Nephron (organoid): ENCODE results near the gene RBM12.

Experiments used
- H3K27ac Mint-ChIP-seq, 3 experiments: 2 replicates each; pipeline ENCODE4 v1.8.0; 2020; ENCODE audit warnings: mixed read lengths in 3 of 3, mild to moderate bottlenecking in 2 of 3, moderate library complexity in 1 of 3
- H3K27me3 Mint-ChIP-seq: 2 replicates; pipeline ENCODE4 v1.8.0; 2021; ENCODE audit warnings: low read depth, mild to moderate bottlenecking, moderate library complexity, mixed read lengths
- H3K36me3 Mint-ChIP-seq: 2 replicates; pipeline ENCODE4 v1.8.0; 2020; ENCODE audit warnings: low read depth, mixed read lengths
- H3K4me1 Mint-ChIP-seq: 2 replicates; pipeline ENCODE4 v1.8.0; 2020; ENCODE audit warnings: mixed read lengths
- H3K4me3 Mint-ChIP-seq, 3 experiments: 2 replicates each; pipeline ENCODE4 v1.8.0; 2020; ENCODE audit warnings: mild to moderate bottlenecking in 3 of 3, mixed read lengths in 3 of 3, moderate library complexity in 2 of 3
- H3K9me3 Mint-ChIP-seq: 2 replicates; pipeline ENCODE4 v1.8.0; 2020; ENCODE audit warnings: mixed read lengths
- CTCF ChIP-seq, 3 experiments: fragments of 200-600 bp; sonication (generic); IDR thresholded peaks; one replicate each; pipeline ENCODE4 v1.5.0; 2021; ENCODE audit warnings: antibody characterized with exemption in 3 of 3; ENCODE audit not compliant: unreplicated experiment in 3 of 3

RBM12 gene

GRCh38 chr20:35641743-35642142 is 23.0 kb downstream of the RBM12 start:
- no peak for TF ChIP-seq CTCF (IDR thresholded peaks at IDR 0.05; ENCODE audit: unreplicated experiment in 3 of 3)
- H3K27me3 Mint-ChIP-seq: no peaks in the 10 kb centered on the region
- H3K4me3 Mint-ChIP-seq: no peak overlapping the region
- peaks cover 31% of the 10 kb centered on the region for H3K4me1 Mint-ChIP-seq
- H3K36me3 Mint-ChIP-seq: no peaks in the 10 kb centered on the region
- no peak overlapping the region for H3K27ac Mint-ChIP-seq
- no peaks in the 10 kb centered on the region for H3K9me3 Mint-ChIP-seq

- Mint-ChIP-seq H3K9me3 (no peaks in the 10 kb centered on the region), H3K27me3 (no peaks in the 10 kb centered on the region), H3K4me3 (no peak overlapping the region), H3K27ac (no peak overlapping the region), H3K36me3 (peaks cover 5% of the 10 kb centered on the region), H3K4me1 (peaks cover 31% of the 10 kb centered on the region)
- no peak for TF ChIP-seq CTCF (IDR thresholded peaks at IDR 0.05; ENCODE audit: unreplicated experiment in 3 of 3)
These were observed 24.0 kb downstream of the RBM12 start for GRCh38 chr20:35640724-35641123.

- Mint-ChIP-seq H3K36me3 (peaks cover 15% of the 10 kb centered on the region), H3K4me3 (no peak overlapping the region), H3K9me3 (no peaks in the 10 kb centered on the region), H3K27me3 (no peaks in the 10 kb centered on the region), H3K4me1 (peaks cover 31% of the 10 kb centered on the region), H3K27ac (no peak overlapping the region)
- TF ChIP-seq CTCF (IDR thresholded peaks at IDR 0.05; ENCODE audit: unreplicated experiment in 3 of 3): no peak
These were observed 25.9 kb downstream of the RBM12 start for GRCh38 chr20:35638751-35639150.

- Mint-ChIP-seq H3K36me3 (peaks cover 17% of the 10 kb centered on the region), H3K4me3 (no peak overlapping the region), H3K27ac (no peak overlapping the region), H3K4me1 (peaks cover 22% of the 10 kb centered on the region), H3K9me3 (no peaks in the 10 kb centered on the region), H3K27me3 (no peaks in the 10 kb centered on the region)
- TF ChIP-seq CTCF (IDR thresholded peaks at IDR 0.05; ENCODE audit: unreplicated experiment in 3 of 3): no peak
These were observed 27.4 kb downstream of the RBM12 start for GRCh38 chr20:35637276-35637675.

- H3K9me3 Mint-ChIP-seq: no peaks in the 10 kb centered on the region
- no peak overlapping the region for H3K27ac Mint-ChIP-seq
- H3K27me3 Mint-ChIP-seq: no peaks in the 10 kb centered on the region
- H3K4me1 Mint-ChIP-seq: peaks cover 20% of the 10 kb centered on the region
- no peak for TF ChIP-seq CTCF (IDR thresholded peaks at IDR 0.05; ENCODE audit: unreplicated experiment in 3 of 3)
- H3K4me3 Mint-ChIP-seq: no peak overlapping the region
- H3K36me3 Mint-ChIP-seq: peaks cover 25% of the 10 kb centered on the region
These were observed 28.6 kb downstream of the RBM12 start for GRCh38 chr20:35636095-35636494.

- H3K27ac Mint-ChIP-seq: peak overlapping the region in 1 of 3 experiments; percentile 21
- no peak overlapping the region for H3K4me3 Mint-ChIP-seq
- peaks cover 16% of the 10 kb centered on the region for H3K4me1 Mint-ChIP-seq
These were observed 29.0 kb downstream of the RBM12 start for GRCh38 chr20:35635652-35636051.

More at GRCh38 chr20:35635652-35636051, 29.0 kb downstream of the RBM12 start:
- TF ChIP-seq CTCF (IDR thresholded peaks at IDR 0.05; ENCODE audit: unreplicated experiment in 3 of 3): no peak
- no peaks in the 10 kb centered on the region for H3K27me3 Mint-ChIP-seq
- no peaks in the 10 kb centered on the region for H3K9me3 Mint-ChIP-seq
- H3K36me3 Mint-ChIP-seq: peaks cover 28% of the 10 kb centered on the region
